ENCODE data around the gene RAB4B.
"Not testable (repeated sequence)": the region's sequence is repeated elsewhere in the genome, so short reads cannot be mapped to it uniquely, and the experiment has no call there.

Gene RAB4B

GRCh38 chr19:40777937-40778705 lies at the start of gene RAB4B:
RAB4B (plus strand) TSS chr19:40778247; CDS start chr19:40778376, 129 bp downstream.
- peak; percentile 100 for DNase-seq

GRCh38 chr19:40730065-40730464 lies 48.0 kb upstream of the RAB4B start:
- DNase-seq, result not testable (repeated sequence)

- DNase-seq, result not testable (repeated sequence)
These were observed 45.7 kb upstream of the RAB4B start for GRCh38 chr19:40732304-40732703.

GRCh38 chr19:40733149-40733548 lies 44.9 kb upstream of the RAB4B start:
- DNase-seq, result no peak

GRCh38 chr19:40735013-40735771 lies 42.9 kb upstream of the RAB4B start:
- DNase-seq, result no peak

GRCh38 chr19:40736661-40737060 lies 41.4 kb upstream of the RAB4B start:
- DNase-seq, result no peak

GRCh38 chr19:40737102-40737644 lies 40.9 kb upstream of the RAB4B start:
- DNase-seq, result no peak

- DNase-seq, result no peak
These were observed 38.8 kb upstream of the RAB4B start for GRCh38 chr19:40739030-40739839.

GRCh38 chr19:40739871-40740703 lies 38.0 kb upstream of the RAB4B start:
- no peak for DNase-seq

- DNase-seq, result no peak
These were observed 37.3 kb upstream of the RAB4B start for GRCh38 chr19:40740747-40741146.

- no peak for DNase-seq
These were observed 36.3 kb upstream of the RAB4B start for GRCh38 chr19:40741527-40742390.

GRCh38 chr19:40742477-40742876 lies 35.6 kb upstream of the RAB4B start:
- no peak for DNase-seq

- DNase-seq, result no peak
These were observed 35.2 kb upstream of the RAB4B start for GRCh38 chr19:40742886-40743285.

- no peak for DNase-seq
These were observed 34.1 kb upstream of the RAB4B start for GRCh38 chr19:40743926-40744325.

GRCh38 chr19:40744554-40745401 lies 33.3 kb upstream of the RAB4B start:
- DNase-seq, result no peak

GRCh38 chr19:40745402-40745780 lies 32.7 kb upstream of the RAB4B start:
- no peak for DNase-seq

- DNase-seq, result no peak
These were observed 30.5 kb upstream of the RAB4B start for GRCh38 chr19:40747536-40747935.

GRCh38 chr19:40750058-40750873 lies 27.8 kb upstream of the RAB4B start, which contains the start of gene ACTMAP:
ACTMAP (minus strand) TSS chr19:40750477; CDS start chr19:40749803, 674 bp downstream.
- peak; percentile 100 for DNase-seq
